Retinal pigment epithelial cell (primary cell): ENCODE data around the gene MMP1.

Source experiments
- DNase-seq: peaks from one replicate; pipeline ENCODE4 v3.0.0-alpha.2; 2010; ENCODE audit warnings: low read depth
- H3K4me3 ChIP-seq: 2 replicates; pipeline ENCODE4 v1.5.1; 2011; ENCODE audit warnings: mild to moderate bottlenecking, low read length, control low read depth, moderate library complexity
- CTCF ChIP-seq: conservative IDR thresholded peaks from 2 replicates; pipeline ENCODE4 v1.5.1; 2011; ENCODE audit warnings: low read depth, low read length, control low read depth, inconsistent platforms

The MMP1 gene

DNA sequence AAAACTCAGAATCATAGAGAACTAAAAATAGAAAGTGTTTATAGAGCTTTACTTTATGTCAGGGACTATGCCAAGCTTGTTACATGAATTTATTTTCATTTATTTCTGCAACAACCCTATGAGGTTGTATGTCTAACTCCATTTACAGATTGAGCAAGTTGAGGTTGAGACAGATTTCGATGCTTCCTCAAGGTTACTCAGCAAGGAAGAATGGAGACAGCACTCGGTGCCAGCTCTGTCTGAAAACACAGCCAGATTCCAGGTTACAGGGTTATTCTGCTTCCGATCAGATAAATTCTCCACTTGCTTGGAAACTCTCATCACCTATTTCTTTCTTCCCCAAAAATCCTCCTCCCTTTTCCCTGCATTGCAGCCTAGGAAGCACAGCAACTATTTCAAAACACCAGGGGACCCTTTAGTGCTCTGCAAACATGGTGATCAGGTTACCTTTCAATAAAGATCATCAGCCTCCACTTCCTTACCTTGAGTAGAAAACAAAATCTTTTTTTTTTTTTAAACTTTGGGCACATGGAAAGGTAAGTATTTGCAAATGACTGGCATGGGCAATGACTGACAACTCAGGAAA is 38.4 kb upstream of the MMP1 start:
- peak; percentile 21 for DNase-seq
- no peak overlapping the region for H3K4me3 ChIP-seq
- no peak for TF ChIP-seq CTCF

GRCh38 chr11:102833731-102834130 is 35.8 kb upstream of the MMP1 start:
- no peak overlapping the region for H3K4me3 ChIP-seq
- no peak for TF ChIP-seq CTCF
- DNase-seq, result peak; percentile 43

DNA sequence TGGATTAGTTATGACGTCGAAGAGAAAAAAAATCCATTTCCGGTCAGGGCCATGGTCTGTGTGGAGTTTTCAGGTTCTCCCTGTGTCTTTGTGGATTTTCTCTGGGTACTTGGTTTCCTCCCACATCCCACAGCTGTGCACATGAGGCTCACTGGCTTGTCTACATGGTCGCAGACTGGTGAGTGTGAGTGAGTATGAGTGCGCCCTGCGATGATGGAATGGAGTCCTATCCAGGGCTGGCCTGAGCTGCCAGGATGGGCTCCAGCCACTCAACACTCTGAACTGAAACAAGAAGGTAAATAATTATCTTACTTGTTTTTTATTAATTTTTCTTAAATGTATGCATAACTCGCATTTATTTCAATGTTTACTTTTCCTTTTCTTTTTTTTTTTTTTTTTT is 34.7 kb upstream of the MMP1 start:
- DNase-seq, result no peak
- TF ChIP-seq CTCF, result no peak
- no peak overlapping the region for H3K4me3 ChIP-seq

GRCh38 chr11:102831489-102832440 is 33.8 kb upstream of the MMP1 start:
- peak; percentile 53 for TF ChIP-seq CTCF
- H3K4me3 ChIP-seq, result no peak overlapping the region
- DNase-seq, result no peak

- no peak overlapping the region for H3K4me3 ChIP-seq
- TF ChIP-seq CTCF, result no peak
Measured at GRCh38 chr11:102831128-102831488, 33.1 kb upstream of the MMP1 start.

GRCh38 chr11:102830001-102830727 is 32.2 kb upstream of the MMP1 start:
- TF ChIP-seq CTCF, result no peak
- H3K4me3 ChIP-seq, result no peak overlapping the region
- DNase-seq, result no peak

More at GRCh38 chr11:102831128-102831488, 33.1 kb upstream of the MMP1 start:
- DNase-seq, result no peak
